Measurements from ENCODE around the gene WDR59.

- TF ChIP-seq CTCF (IDR thresholded peaks at IDR 0.05) (no peak), EZH2 (IDR thresholded peaks at IDR 0.05; ENCODE audit: borderline replicate concordance, insufficient read depth, low read depth, low read length, poor library complexity, severe bottlenecking) (no peak)
Measured at GRCh38 chr16:74903120-74903519, 81.8 kb downstream of the WDR59 start.
